Measurements from ENCODE around the gene ORM1.

Gene ORM1

DNA sequence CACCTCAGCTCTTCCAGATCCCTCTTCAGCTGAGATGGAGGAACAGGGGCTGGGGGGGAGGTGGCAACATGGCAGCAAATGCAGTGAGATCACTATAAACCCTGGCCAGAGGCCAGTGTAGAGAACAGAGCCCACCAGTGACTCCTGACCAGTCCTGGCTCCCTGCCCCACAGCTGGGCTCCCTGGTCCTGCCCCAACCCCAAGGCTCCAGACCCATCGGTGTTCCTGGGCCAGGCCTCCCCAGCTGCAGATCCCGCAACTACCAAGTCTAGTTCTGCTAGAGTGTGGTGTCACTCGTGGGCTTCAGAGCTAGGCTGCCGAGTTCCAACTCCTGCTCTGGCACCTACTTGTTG, 48.0 kb downstream of the ORM1 start:
- DNase-seq (ENCODE audit: low read depth in 1 of 2, low spot score in 1 of 2) = no peak
- Histone ChIP-seq H3K27ac (replicated peaks) (peak overlapping the region; percentile 95), H3K27me3 (ENCODE audit: insufficient read depth, poor library complexity, severe bottlenecking) (no peaks in the 10 kb centered on the region), H3K4me3 (replicated peaks; ENCODE audit: insufficient read depth, low read length) (no peak overlapping the region)
- TF ChIP-seq SPI1 (IDR thresholded peaks at IDR 0.05; ENCODE audit: borderline replicate concordance, low read depth) (no peak), GABPA (IDR thresholded peaks at IDR 0.05; ENCODE audit: low read depth) (no peak), POLR2AphosphoS5 (IDR thresholded peaks at IDR 0.05; ENCODE audit: low read depth) (no peak)
- TF ChIP-seq, protein P1, sequence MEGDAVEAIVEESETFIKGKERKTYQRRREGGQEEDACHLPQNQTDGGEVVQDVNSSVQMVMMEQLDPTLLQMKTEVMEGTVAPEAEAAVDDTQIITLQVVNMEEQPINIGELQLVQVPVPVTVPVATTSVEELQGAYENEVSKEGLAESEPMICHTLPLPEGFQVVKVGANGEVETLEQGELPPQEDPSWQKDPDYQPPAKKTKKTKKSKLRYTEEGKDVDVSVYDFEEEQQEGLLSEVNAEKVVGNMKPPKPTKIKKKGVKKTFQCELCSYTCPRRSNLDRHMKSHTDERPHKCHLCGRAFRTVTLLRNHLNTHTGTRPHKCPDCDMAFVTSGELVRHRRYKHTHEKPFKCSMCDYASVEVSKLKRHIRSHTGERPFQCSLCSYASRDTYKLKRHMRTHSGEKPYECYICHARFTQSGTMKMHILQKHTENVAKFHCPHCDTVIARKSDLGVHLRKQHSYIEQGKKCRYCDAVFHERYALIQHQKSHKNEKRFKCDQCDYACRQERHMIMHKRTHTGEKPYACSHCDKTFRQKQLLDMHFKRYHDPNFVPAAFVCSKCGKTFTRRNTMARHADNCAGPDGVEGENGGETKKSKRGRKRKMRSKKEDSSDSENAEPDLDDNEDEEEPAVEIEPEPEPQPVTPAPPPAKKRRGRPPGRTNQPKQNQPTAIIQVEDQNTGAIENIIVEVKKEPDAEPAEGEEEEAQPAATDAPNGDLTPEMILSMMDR (IDR thresholded peaks at IDR 0.05; ENCODE audit: insufficient read depth, low read length) = no peak
- TF ChIP-seq, protein P2, sequence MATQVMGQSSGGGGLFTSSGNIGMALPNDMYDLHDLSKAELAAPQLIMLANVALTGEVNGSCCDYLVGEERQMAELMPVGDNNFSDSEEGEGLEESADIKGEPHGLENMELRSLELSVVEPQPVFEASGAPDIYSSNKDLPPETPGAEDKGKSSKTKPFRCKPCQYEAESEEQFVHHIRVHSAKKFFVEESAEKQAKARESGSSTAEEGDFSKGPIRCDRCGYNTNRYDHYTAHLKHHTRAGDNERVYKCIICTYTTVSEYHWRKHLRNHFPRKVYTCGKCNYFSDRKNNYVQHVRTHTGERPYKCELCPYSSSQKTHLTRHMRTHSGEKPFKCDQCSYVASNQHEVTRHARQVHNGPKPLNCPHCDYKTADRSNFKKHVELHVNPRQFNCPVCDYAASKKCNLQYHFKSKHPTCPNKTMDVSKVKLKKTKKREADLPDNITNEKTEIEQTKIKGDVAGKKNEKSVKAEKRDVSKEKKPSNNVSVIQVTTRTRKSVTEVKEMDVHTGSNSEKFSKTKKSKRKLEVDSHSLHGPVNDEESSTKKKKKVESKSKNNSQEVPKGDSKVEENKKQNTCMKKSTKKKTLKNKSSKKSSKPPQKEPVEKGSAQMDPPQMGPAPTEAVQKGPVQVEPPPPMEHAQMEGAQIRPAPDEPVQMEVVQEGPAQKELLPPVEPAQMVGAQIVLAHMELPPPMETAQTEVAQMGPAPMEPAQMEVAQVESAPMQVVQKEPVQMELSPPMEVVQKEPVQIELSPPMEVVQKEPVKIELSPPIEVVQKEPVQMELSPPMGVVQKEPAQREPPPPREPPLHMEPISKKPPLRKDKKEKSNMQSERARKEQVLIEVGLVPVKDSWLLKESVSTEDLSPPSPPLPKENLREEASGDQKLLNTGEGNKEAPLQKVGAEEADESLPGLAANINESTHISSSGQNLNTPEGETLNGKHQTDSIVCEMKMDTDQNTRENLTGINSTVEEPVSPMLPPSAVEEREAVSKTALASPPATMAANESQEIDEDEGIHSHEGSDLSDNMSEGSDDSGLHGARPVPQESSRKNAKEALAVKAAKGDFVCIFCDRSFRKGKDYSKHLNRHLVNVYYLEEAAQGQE (IDR thresholded peaks at IDR 0.05; ENCODE audit: insufficient replicate concordance, low read depth) = no peak

DNA sequence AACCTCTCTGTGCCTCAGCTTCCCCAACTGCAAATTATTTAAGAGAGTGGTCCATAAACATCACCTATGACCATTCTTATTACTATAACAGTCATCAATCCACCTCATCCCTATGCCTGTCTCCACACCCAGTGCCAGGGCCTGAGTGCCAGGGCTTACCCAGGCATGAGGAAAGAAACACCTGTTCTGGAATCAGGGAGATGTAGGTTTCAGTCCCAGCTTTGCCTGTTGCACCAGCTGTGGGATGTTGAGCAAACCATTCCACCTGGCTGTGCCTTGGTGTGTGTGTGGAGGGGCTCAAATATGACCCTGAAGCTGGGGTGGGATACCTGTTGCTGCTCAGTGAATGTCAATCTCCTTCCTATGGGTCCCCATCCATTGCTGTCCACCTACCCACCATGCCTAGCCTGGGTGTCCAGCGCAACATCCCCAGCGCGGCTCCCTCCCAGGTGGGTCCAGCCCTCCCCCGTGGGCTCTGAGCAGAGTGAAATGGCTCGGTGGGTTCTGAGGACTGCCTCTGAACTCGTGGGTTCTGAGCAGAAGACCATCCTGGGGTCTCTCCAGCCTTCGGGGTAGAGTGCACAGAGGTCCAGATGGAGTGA, 48.5 kb downstream of the ORM1 start:
- no peaks in the 10 kb centered on the region for H3K27me3 ChIP-seq (ENCODE audit: insufficient read depth, poor library complexity, severe bottlenecking)
- DNase-seq (ENCODE audit: low read depth in 1 of 2, low spot score in 1 of 2) = no peak
- no peak overlapping the region for H3K4me3 ChIP-seq (replicated peaks; ENCODE audit: insufficient read depth, low read length)
- TF ChIP-seq POLR2AphosphoS5 (IDR thresholded peaks at IDR 0.05; ENCODE audit: low read depth) = no peak
- TF ChIP-seq, protein P1 (IDR thresholded peaks at IDR 0.05; ENCODE audit: insufficient read depth, low read length) = no peak
- TF ChIP-seq GABPA (IDR thresholded peaks at IDR 0.05; ENCODE audit: low read depth) = no peak
- no peak for TF ChIP-seq SPI1 (IDR thresholded peaks at IDR 0.05; ENCODE audit: borderline replicate concordance, low read depth)
- TF ChIP-seq, protein P2 (IDR thresholded peaks at IDR 0.05; ENCODE audit: insufficient replicate concordance, low read depth) = no peak
- peak overlapping the region; percentile 95 for H3K27ac ChIP-seq (replicated peaks)

DNA sequence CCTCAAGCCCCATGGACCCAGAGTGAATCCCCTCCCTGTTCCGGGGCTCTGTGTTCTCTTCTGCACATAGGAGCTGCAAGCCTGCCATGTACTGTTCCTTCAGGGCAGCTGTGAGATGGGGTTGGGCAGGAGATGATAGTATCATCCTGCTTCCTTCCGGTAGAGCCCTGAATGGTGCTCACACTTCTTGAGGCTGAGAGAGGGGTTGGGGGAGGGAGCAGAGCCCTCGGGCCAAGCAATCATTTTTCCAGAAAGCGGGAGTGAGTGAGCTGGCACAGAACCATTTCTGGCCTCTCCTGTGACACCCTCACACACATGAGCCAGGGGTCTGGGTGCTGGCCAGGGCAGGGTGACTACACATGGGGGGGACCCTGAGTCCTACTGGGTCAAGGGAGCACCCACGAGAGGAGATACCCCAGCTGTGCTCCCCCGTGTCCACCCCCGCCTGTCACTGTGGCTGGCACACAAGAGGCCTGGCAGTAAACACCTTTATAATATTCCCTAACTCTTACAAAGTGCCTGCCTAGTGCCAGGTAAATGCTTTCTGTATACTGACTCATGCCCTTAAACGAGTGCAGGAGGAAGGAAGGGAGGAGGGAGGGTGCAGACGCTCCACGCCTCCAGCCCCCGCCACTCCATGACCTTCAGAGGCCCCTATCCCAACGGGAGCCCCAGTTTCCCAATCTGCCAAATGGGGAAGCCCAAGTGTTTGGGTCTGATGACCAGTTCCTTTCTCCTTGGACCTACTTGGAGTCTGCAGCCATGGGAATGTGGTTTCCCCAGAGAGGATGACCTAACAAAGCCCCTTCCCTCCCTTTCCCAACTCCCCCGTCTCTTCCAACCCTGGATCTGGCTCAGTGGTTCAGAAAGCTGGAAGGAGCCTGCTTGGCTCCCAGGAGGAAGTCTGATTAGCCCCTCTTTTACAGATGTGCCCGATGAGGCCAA, 49.3 kb downstream of the ORM1 start:
- TF ChIP-seq SPI1 (IDR thresholded peaks at IDR 0.05; ENCODE audit: borderline replicate concordance, low read depth) = peak; percentile 66; the same call in 1 of the 2 replicates
- no peak; the same call in 1 of the 2 replicates for TF ChIP-seq POLR2AphosphoS5 (IDR thresholded peaks at IDR 0.05; ENCODE audit: low read depth)
- TF ChIP-seq, protein P1 (IDR thresholded peaks at IDR 0.05; ENCODE audit: insufficient read depth, low read length) = no peak
- TF ChIP-seq GABPA (IDR thresholded peaks at IDR 0.05; ENCODE audit: low read depth) = no peak
- TF ChIP-seq, protein P2 (IDR thresholded peaks at IDR 0.05; ENCODE audit: insufficient replicate concordance, low read depth) = no peak
- H3K27ac ChIP-seq (replicated peaks) = peak overlapping the region; percentile 95
- H3K27me3 ChIP-seq (ENCODE audit: insufficient read depth, poor library complexity, severe bottlenecking) = no peaks in the 10 kb centered on the region
- DNase-seq (ENCODE audit: low read depth in 1 of 2, low spot score in 1 of 2) = peak; percentile 85 to 86
- H3K4me3 ChIP-seq (replicated peaks; ENCODE audit: insufficient read depth, low read length) = no peak overlapping the region

Data from HL-60 (cell line).